IMR-90 (cell line): ENCODE measurements around the gene BAIAP2L1.

ENCODE experiments used
- BHLHE40 ChIP-seq: fragments of 150-350 bp; IDR thresholded peaks from 2 replicates; pipeline ENCODE4 v1.6.1; 2016; ENCODE audit warnings: mild to moderate bottlenecking, low read depth, low read length
- CEBPB ChIP-seq: IDR thresholded peaks from 2 replicates; pipeline ENCODE4 v1.6.1; 2012; ENCODE audit warnings: low read depth, low read length, improper control_type of control experiment
- FOS ChIP-seq: fragments of 150-350 bp; IDR thresholded peaks from 2 replicates; pipeline ENCODE4 v1.6.1; 2016; ENCODE audit warnings: low read depth, low read length
- MAFK ChIP-seq: IDR thresholded peaks from 2 replicates; pipeline ENCODE4 v1.6.1; 2012; ENCODE audit warnings: low read depth, low read length, improper control_type of control experiment
- MAZ ChIP-seq: IDR thresholded peaks from 2 replicates; pipeline ENCODE4 v1.6.1; 2012; ENCODE audit warnings: low read depth, mild to moderate bottlenecking, low read length, improper control_type of control experiment, moderate library complexity, borderline replicate concordance
- MXI1 ChIP-seq: IDR thresholded peaks from 2 replicates; pipeline ENCODE4 v1.6.1; 2012; ENCODE audit warnings: low read depth, mild to moderate bottlenecking, low read length, moderate library complexity, borderline replicate concordance
- POLR2A ChIP-seq: IDR thresholded peaks from 2 replicates; pipeline ENCODE4 v1.6.1; 2012; ENCODE audit warnings: mild to moderate bottlenecking, low read depth, low read length
- RAD21 ChIP-seq: IDR thresholded peaks from 2 replicates; pipeline ENCODE4 v1.6.1; 2012; ENCODE audit warnings: low read length, improper control_type of control experiment
- RFX5 ChIP-seq: IDR thresholded peaks from 2 replicates; pipeline ENCODE4 v1.8.0; 2012; ENCODE audit warnings: low read depth, mild to moderate bottlenecking, low read length, moderate library complexity
- TF ChIP-seq, protein P1 (sequence below): conservative IDR thresholded peaks from 2 replicates; pipeline ENCODE4 v1.5.1; 2012; ENCODE audit warnings: mild to moderate bottlenecking, low read depth, low read length, improper control_type of control experiment
- TF ChIP-seq, protein P2 (sequence below): fragments of 150-350 bp; IDR thresholded peaks from 2 replicates; pipeline ENCODE4 v1.6.1; 2016; ENCODE audit warnings: low read depth, mild to moderate bottlenecking, low read length, moderate library complexity, borderline replicate concordance
- TF ChIP-seq, protein P3 (sequence below): fragments of 150-350 bp; IDR thresholded peaks from 2 replicates; pipeline ENCODE4 v1.6.1; 2017; ENCODE audit warnings: mild to moderate bottlenecking, antibody characterized with exemption, low read length, low read depth

DNA sequence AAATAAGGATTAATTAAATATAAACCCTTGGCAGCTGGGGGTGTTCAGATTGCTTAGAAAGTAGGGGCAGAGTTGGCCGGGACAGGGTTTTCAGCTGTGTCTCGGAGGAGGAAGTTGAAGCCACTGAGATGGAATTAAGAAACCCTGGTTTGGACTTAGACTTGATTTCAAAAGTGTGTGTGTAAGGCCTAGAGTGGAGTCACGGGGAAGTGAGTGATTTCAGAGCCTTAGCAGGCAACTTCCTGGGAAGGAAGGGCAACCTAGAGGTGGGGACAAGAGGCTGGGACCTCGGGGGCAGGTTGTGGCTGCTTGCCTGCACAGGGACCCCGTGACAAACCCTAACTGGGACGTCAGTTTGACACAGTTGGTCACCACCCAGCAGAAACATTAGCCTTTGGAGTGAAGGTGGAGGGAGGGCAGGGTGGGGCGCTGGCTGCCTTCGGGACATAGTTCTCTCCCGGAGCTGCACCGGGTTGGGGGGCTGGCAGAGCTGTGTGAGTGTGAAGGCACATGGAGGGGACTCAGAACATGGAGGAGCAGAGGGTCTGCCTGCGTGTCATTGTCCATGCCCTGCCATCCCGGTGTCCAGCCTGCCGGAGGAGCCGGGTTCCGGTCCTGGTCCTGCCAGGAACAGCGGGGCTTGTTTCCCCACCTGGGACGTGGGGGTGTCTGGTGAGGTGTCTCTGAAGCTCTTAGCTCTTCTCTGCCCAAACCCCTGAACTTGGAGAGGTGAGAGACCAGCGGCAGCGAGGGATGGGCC, 117.6 kb downstream of the BAIAP2L1 start:
- TF ChIP-seq, protein P1, sequence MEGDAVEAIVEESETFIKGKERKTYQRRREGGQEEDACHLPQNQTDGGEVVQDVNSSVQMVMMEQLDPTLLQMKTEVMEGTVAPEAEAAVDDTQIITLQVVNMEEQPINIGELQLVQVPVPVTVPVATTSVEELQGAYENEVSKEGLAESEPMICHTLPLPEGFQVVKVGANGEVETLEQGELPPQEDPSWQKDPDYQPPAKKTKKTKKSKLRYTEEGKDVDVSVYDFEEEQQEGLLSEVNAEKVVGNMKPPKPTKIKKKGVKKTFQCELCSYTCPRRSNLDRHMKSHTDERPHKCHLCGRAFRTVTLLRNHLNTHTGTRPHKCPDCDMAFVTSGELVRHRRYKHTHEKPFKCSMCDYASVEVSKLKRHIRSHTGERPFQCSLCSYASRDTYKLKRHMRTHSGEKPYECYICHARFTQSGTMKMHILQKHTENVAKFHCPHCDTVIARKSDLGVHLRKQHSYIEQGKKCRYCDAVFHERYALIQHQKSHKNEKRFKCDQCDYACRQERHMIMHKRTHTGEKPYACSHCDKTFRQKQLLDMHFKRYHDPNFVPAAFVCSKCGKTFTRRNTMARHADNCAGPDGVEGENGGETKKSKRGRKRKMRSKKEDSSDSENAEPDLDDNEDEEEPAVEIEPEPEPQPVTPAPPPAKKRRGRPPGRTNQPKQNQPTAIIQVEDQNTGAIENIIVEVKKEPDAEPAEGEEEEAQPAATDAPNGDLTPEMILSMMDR = no peak
- TF ChIP-seq RAD21 (no peak), MXI1 (no peak), POLR2A (no peak), MAFK (no peak), BHLHE40 (no peak), MAZ (no peak), FOS (no peak), RFX5 (no peak), CEBPB (no peak)
- TF ChIP-seq, protein P2, sequence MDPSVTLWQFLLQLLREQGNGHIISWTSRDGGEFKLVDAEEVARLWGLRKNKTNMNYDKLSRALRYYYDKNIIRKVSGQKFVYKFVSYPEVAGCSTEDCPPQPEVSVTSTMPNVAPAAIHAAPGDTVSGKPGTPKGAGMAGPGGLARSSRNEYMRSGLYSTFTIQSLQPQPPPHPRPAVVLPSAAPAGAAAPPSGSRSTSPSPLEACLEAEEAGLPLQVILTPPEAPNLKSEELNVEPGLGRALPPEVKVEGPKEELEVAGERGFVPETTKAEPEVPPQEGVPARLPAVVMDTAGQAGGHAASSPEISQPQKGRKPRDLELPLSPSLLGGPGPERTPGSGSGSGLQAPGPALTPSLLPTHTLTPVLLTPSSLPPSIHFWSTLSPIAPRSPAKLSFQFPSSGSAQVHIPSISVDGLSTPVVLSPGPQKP = no peak
- TF ChIP-seq, protein P3, sequence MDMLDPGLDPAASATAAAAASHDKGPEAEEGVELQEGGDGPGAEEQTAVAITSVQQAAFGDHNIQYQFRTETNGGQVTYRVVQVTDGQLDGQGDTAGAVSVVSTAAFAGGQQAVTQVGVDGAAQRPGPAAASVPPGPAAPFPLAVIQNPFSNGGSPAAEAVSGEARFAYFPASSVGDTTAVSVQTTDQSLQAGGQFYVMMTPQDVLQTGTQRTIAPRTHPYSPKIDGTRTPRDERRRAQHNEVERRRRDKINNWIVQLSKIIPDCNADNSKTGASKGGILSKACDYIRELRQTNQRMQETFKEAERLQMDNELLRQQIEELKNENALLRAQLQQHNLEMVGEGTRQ = no peak
